GM18868 (cell line): ENCODE results near the gene CYP21A2.
"Not testable (repeated sequence)": the region's sequence is repeated elsewhere in the genome, so short reads cannot be mapped to it uniquely, and the experiment has no call there.

ENCODE experiments used
- ATAC-seq: cut with Tn5 transposase; IDR thresholded peaks from one replicate; pipeline ENCODE4 v1.9.1; 2021; ENCODE audit warnings: mild to moderate bottlenecking, moderate library complexity; ENCODE audit not compliant: unreplicated experiment

CYP21A2 gene

GRCh38 chr6:32029553-32029952 is 8.7 kb upstream of the CYP21A2 start:
- not testable (repeated sequence) for ATAC-seq

GRCh38 chr6:32035283-32036013 is 2.8 kb upstream of the CYP21A2 start:
- ATAC-seq, result not testable (repeated sequence)

DNA sequence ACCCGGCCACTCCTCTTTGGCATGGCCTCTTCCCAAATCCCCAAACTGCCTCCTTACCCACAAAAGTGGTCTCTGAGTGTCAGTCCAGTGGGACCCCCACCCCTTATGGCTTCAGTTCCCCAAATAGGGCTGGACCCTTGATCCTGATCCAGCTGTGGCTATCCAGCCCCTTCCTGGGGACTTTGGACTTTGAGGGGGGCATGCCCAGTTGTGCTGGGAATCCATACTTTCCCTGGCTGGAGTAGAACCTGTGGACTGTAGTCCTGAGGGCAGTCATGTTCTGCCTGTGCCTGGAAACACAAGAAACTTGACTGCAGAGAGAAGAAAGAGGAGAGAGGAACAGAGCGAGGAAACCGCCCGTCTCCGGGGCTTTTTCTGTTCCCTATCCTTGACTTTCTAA is 1.1 kb upstream of the CYP21A2 start:
- ATAC-seq, result not testable (repeated sequence)

DNA sequence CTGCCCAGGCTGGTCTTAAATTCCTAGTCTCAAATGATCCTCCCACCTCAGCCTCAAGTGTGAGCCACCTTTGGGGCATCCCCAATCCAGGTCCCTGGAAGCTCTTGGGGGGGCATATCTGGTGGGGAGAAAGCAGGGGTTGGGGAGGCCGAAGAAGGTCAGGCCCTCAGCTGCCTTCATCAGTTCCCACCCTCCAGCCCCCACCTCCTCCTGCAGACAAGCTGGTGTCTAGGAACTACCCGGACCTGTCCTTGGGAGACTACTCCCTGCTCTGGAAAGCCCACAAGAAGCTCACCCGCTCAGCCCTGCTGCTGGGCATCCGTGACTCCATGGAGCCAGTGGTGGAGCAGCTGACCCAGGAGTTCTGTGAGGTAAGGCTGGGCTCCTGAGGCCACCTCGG is 663 bp downstream of the CYP21A2 start:
- not testable (repeated sequence) for ATAC-seq

GRCh38 chr6:32039321-32040274 is 1.4 kb downstream of the CYP21A2 start:
- ATAC-seq, result not testable (repeated sequence)

GRCh38 chr6:32040299-32041049 is 2.3 kb downstream of the CYP21A2 start:
- not testable (repeated sequence) for ATAC-seq

DNA sequence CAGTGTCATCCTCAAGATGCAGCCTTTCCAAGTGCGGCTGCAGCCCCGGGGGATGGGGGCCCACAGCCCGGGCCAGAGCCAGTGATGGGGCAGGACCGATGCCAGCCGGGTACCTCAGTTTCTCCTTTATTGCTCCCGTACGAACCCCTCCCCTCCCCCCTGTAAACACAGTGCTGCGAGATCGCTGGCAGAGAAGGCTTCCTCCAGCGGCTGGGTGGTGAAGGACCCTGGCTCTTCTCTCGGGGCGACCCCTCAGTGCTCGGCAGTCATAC is 2.8 kb downstream of the CYP21A2 start:
- not testable (repeated sequence) for ATAC-seq

- not testable (repeated sequence) for ATAC-seq
Measured at GRCh38 chr6:32041385-32041784, 3.2 kb downstream of the CYP21A2 start.

GRCh38 chr6:32042276-32042675 is 4.1 kb downstream of the CYP21A2 start:
- ATAC-seq, result not testable (repeated sequence)

DNA sequence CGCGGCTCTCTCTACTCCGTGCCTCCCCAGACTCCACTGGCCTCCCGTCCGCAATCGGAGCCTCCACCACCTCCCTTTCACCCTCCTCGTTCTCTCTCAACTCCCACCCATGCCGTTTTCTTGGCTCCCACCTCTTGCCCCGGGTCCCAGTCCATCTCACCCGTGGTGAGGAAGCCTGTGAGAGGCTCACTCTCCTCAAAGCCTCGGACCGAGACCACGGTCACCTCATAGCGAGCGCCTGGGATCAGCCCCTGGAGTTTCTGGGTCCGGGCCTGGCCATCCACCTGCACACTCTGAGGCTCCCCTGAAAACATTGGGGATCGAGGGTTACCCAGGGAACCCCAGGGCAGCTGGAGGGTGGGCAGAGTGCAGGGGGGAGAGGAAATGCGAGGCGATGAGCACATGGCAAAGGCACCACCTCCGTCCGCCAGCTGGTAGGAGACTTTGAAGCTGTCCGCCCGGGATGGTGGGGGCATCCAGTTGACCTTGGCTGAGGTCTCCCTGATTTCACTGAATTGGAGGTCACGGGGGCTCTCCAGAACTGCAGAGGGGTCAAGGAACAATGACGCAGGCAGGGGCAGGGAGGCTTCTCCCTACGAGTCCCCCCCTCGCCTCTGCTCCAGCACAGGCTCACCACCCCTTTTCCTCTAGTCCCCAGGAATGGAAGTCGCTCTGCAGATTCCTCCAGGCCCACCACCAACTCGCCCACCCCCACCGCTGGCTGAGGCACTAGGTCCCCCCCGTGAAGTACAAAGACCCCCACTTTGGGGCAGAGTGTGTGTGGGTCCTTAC is 5.6 kb downstream of the CYP21A2 start:
- ATAC-seq, result not testable (repeated sequence)

- ATAC-seq, result not testable (repeated sequence)
Measured at GRCh38 chr6:32044916-32045315, 6.7 kb downstream of the CYP21A2 start.

- ATAC-seq, result no peak
Measured at GRCh38 chr6:32045811-32046449, 7.7 kb downstream of the CYP21A2 start.

GRCh38 chr6:32046450-32047083 is 8.4 kb downstream of the CYP21A2 start:
- ATAC-seq, result no peak

GRCh38 chr6:32047084-32047478 is 8.9 kb downstream of the CYP21A2 start:
- no peak for ATAC-seq

DNA sequence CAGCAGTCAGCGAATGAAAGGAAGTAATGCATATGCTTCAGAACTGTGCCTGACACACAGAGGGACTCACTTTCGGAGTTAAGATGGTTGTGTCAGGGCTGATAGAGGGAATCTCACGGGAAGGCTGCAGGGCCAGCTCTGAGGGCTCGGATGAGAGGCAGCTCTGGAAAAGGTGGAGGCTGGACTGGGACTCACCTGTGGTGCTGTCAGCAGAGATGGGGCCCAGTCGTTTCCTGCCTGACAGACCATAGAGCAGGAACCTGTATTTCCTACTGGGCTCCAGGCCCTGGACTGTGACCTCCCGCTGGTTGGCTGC is 9.3 kb downstream of the CYP21A2 start:
- ATAC-seq, result no peak

- no peak for ATAC-seq
Measured at GRCh38 chr6:32047855-32048766, 9.9 kb downstream of the CYP21A2 start.

- not testable (repeated sequence) for ATAC-seq
Measured at GRCh38 chr6:32049149-32049548, 10.9 kb downstream of the CYP21A2 start.

GRCh38 chr6:32049736-32050135 is 11.5 kb downstream of the CYP21A2 start:
- ATAC-seq, result not testable (repeated sequence)

DNA sequence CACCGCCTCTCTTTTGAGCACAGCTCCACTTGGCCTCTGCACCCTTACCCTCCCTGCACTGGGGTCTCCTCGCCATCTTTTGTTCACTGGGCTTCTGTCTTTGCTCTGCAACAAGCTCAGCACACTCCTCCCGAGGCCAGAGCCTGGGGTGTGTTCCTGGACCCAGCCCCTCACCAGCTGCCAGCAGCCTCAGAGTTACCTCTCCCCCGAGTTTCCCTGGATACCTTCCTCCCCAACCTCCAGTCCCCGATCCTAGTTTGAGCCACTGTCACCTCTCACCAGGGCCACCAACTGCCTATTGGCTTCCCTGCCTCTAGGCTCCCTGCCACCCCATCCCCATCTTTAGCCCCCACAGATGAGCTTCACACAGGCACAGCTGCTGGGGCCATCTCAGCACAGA is 12.3 kb downstream of the CYP21A2 start:
- ATAC-seq, result no peak
